GM18502 (cell line): ENCODE results near the gene CADM2.

Source experiments
- ATAC-seq: cut with Tn5 transposase; IDR thresholded peaks from one replicate; pipeline ENCODE4 v1.9.1; 2021; ENCODE audit warnings: mild to moderate bottlenecking; ENCODE audit not compliant: unreplicated experiment, poor library complexity

The CADM2 gene

DNA sequence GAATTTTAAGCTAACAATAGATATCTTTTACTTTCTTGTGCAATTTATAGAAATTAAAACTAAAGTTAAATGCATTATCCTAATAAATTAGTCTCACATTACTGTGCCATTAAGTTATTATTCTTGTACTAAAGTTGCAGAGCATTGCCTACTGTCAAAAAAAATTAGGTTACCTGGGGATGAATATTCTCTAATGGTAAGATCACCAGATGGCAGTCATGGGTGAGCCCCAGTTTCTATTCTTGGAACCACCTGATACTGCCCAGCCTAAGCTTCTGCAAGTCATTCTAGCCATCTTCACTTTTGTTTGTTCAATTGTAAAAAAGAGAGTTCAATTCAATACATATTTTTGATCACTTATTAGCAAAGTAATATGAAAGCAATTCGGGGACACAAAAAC, 213.2 kb downstream of the CADM2 start:
- ATAC-seq: no peak

DNA sequence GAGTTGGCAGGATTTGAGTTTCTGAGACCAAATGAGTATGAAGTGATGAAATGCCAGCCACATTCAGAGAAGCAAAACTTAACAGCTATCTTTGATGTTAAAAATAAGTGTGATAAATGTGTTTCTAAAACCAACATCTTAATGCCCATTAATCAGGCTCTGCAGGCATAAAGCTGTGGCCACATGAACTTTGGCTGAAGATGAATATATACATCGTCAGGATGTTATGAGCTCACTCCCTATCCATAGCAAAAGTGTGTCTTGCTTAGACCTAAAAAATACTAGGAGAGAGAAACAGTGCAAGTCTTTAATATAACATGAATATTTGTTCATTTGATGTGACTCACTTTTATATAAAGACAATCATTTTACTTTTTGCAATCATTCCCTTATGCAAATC, 218.0 kb downstream of the CADM2 start:
- no peak for ATAC-seq

DNA sequence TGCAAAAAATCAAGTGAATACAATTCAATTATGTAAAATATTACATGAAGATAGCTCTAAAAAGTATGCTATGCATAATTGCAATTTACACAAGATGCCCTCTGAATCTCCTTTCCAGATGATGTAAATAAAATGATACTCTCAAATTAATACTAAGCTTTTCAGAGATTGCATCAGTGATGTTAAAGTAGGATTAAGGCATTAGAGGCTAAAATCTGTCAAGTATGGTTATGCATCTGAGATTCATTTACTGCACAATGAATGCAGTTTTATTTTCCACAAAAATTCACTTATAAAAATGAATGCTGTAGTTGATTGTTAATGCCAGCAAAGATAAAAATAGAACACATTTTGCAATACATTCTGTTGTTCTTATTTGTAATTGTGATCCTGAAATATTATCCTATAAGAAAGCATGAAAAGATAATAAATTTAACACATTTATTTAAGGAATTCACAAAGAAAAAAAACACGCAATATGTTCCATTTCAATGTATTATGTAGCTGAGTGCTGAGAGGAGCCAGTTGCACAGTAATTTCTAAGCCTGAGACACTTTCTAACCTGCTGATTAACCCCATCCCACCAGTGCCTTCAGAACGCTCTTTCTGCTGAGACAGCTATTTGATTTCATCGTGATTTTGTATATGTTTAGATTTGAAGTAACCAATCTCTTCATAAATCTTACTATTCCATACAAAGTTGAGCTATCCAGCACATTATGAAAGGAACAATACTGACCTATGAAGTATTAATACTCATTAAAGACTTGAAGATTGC, 224.4 kb downstream of the CADM2 start:
- no peak for ATAC-seq

DNA sequence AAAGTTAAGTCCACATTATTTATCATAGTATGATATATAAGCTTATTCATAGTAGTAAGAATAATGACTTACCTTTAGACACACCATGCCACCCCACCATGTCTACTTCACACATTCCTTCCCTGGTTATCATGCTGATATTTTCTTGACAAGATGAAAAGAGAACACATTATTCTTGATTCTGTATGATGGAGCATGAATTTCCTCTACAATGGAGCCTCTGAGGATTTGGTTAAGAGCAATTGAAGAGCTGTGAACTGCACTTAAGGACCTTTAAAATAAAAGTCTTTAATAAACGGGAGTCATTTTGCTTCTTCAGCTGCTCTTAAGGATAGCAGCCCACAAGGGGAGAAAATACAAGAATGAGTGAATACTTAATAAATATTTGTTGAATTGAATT, 226.7 kb downstream of the CADM2 start:
- no peak for ATAC-seq

DNA sequence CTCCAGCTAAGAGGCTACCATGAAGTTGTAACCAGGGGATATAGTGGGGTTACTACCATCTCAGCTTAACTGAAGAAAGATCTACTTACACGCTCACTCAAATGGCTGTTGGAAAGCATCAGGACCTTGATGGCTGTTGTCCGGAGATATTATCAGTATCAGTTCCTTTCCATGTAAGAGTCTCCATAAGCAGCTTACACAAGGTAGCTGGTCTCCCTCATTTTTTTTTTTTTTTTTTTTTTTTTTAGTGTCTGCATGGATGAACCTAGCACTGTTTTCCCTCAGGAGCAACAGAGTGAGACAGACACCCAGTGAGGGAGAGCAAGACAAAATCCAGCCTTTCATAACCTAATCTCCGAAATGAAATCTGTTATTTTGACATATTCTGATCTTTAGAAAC, 230.9 kb downstream of the CADM2 start:
- no peak for ATAC-seq

DNA sequence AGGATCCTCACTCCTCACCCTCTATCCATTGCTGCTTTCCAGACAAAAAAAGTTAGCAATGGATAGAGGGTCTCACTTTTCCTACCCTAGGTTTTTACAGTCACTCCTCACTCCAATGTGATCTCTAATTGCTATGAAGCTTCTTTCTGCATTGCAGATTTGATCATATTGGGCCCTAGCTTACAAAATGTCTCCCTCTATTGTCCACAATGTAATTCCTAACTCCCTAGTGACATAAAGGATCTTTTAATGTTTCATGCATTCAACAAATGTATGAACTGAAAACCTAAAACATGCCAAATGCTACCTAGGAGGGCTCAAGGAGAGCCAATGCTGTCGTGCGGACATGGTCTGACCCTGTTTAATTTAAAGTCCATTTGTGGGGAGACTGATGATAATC, 234.8 kb downstream of the CADM2 start:
- ATAC-seq: no peak

DNA sequence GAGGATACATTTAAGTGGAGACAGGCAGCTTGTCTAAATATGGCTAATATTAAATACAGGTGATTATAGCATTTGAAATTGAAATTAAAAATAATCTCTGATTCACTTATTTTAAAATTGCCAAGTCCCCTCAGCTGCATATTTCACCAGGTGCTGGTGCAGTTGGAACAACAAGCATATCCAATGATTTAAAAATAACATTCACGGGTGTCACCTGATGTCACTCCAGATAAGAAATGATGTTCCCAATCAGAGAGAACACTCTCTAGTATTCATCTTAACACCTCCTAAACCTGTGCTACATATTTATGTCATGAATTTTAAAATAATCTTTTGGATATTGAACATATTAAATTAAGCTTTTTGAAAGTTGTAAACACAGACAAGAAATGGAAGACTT, 249.9 kb downstream of the CADM2 start:
- no peak for ATAC-seq

DNA sequence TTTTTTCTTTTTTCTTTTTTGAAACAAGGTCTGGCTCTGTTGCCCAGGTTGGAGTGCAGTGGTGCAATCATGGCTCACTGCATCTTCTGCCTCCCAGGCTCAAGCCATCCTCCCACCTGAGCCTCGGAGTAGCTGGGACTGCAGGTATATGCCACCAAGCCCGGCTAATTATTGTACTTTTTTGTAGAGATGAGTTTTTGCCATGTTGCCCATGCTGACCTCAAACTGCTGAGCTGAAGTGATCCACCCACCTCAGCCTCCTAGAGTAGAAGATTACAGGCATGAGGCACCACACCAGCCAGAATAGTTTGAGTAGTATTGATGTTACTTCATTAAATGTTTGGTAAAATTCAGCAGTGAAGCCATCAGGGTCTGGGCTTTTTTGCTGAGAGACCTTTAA, 251.8 kb downstream of the CADM2 start:
- ATAC-seq: no peak

DNA sequence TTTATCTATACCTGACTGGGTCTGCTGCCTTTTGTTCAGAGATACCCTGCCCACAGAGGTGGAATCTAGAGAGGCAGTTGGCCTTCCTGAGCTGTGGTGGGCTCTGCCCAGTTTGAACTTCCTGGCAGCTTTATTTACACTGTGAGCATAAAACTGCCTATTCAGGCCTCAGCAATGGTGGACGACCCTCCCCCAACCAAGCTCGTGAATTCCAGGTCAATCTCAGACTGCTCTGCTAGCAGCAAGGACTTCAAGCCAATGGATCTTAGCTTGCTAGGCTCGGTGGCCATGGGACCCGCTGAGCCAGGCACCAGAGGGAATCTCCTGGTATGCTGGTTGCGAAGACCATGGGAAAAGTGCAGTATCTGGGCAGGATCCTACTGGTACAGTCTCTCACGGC, 270.2 kb downstream of the CADM2 start:
- no peak for ATAC-seq

DNA sequence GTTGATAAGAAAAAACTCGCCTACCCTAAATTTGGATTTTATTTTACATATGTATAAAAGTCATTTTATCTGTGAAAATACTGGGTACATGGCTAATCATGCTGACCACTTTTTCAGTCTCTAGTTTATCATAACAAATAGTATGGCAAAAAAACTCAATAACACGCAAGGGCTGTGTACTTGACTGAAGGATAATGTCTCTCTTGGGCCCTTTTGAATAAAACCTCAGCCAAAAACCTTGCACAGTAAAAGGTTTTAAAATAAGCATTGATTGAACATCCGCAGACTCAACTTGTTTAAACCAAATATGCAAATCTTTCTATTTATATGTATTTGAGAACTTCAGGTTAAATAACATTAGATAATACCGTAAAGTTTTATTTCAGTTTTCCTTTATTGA, 285.3 kb downstream of the CADM2 start:
- no peak for ATAC-seq

DNA sequence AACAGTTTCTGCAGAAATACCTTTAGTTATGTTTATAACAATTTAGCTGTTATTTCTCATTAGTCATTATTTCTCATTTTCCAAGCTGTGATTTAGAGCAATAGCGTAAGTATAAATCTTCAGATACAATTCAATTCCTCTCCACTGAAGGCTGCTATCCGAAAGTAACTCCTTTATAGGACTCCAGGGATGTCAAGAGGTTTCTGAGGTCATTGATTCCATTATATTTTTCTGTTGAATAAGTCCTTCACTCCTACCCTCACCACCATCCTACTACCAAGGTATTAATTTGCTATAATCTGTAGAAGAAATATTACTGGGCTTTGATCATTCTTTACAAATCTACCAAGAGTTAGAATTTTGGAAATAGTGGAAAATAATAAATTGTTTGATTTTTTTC, 285.7 kb downstream of the CADM2 start:
- no peak for ATAC-seq

DNA sequence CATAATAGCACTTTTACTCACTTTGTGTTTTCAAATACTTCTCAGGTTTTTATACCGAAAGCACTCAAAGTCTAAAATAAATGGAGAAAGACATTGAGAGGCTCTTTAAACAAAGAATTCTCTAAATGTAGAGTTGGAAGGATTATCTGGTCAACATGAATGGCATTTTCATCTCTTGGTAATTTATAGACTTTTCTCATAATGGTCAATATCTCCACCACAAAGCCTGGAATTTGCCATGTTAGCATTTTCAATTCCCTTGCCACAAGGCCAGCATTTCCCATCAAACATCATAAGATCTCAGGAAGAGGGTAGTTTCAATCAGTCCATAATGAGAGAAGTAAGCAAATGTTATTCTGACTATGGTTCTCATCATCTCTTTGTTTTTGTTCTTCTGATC, 293.0 kb downstream of the CADM2 start:
- ATAC-seq: no peak

DNA sequence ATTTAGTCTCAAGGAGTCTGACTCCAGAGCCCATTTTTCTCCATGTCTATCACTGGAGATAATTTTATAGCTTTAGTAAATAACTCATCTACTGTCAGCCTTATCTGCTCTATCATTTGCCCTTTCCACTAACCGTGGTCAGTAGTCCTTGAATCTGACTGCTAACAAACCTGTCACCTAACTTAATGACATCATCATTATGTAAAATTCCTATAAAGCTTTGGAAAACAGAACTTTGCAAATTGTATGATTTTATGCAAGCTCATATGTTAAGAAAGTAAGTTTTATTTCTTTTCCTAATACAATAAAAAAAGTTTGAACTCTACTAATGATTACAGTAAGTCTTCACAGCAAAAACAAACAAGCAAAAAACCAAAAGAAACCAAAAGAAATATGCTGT, 293.9 kb downstream of the CADM2 start:
- no peak for ATAC-seq

DNA sequence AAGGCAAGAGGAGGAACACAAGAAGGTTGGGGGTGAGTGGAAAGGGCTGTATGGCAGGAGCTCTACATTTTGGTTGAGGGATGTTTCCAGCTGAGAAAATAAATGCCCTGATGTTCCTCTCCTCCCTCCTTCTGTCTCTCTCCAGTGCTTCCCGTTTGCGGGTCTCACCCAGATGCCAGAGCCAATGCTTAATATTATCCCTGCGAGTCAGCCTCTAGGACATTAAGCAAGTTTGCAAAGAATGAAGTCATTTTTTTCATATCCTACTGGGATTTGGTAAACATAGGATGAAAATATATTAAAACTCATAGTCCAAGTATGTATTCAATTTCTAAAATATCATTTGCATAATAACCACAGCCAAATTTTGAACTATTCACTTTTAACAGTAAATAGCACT, 295.9 kb downstream of the CADM2 start:
- ATAC-seq: no peak

DNA sequence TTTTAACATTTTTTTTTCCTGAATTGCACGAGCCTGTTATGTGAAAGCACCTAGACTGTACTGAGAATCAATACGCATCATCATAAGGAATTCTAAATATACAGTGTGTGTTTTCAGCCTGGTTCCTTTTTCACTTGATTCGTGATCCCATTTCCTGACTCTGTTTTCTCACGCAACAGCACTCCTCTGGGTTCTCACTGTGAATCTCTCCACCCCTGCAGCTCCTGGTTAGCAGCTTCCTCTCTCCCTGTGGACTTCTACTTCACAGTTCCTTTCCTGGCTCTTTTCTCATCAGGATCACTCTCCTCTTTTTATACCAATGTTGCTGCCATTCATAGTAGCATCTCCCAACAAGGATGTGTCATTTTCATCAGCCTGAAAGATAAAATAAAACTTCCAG, 297.2 kb downstream of the CADM2 start:
- ATAC-seq: no peak

DNA sequence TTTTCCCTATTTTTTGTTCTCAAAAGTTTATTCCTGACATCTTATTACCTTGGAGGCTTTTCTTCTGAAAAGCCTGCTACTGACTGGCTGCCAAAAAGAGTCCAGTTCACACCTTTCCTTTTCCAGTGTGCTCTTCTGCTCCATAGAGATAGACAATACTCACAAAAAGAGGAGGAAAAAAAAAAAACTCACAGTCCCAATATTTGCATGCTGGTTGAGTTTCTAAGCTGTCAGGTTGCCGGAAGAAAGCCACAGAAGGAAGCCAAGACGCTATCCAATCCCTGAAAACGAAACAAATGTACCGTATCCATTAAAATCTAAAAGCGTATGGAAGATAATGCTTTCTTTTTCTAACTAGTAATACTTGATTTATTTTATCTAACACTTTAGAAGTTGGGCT, 299.5 kb downstream of the CADM2 start:
- no peak for ATAC-seq

DNA sequence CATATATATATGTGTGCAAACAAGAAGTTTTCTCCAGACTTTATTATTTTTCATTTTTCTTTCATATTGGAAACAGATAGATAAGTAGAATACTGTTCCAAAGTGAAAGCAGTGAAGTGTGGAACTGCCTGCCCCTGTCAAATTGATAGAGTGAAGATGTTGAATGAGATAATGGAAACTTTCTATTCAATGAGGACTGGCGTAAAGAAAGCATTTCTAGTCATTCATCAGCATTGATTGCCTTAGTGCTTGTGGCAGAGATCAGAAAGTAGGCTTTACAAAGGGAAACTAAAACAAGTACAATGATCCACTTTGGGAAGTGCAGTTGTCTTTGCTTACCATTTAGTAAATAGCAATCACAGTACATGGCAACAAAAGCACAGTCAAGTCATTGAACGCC, 300.0 kb downstream of the CADM2 start:
- no peak for ATAC-seq

DNA sequence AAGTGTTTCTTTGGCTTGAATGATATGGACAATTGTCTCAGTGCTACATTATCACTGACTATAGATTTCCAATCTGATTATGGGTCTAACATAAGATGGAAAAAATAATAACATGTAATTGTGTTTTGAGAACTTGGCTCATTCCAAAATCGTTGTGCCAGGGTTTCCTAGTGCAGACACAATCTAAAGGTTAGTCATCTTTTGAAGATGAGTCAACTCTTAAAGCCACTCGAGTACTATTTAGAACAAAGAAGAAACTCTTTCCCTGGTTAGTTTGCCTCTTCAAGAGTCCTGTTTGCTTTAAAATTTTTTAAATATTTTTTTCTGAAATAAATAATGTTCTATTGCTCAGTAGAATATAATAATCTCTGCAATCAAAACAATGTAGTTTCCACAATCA, 301.0 kb downstream of the CADM2 start:
- no peak for ATAC-seq

DNA sequence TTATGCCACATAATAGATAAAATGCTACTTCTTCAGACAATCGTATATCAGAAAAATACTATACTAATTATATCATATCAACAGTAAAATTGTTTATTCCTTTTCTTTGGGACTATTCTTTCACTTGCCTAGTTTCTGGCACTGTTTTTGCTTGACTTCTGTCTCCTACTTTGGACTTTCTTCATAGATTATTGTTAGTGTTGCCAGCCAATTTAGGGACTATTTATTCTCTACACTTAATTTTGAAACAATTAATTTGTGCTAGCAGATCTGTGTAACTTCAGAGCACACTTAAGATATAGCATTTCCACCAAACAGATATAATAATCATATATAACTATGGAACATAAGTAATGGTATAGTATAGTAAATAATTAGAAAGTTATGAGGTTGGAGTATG, 305.6 kb downstream of the CADM2 start:
- no peak for ATAC-seq

DNA sequence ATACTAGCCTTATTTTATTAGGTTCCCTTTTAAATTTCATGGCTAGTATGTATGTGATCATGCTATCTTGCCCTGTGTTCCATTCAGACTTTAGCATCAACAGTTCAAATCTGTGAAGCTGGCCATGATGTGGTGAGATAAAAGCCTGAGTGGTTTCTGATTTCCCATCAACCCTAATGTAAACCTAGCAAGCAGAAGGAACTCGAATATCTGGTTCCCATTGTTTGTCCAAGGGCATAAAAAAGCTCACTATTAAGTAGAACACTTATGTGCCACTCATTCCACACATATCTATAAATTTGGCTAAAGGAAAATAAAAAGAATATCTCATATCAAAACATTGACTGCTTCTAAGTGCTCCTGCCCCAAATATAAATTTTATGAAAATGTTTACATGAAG, 311.7 kb downstream of the CADM2 start:
- ATAC-seq: no peak

DNA sequence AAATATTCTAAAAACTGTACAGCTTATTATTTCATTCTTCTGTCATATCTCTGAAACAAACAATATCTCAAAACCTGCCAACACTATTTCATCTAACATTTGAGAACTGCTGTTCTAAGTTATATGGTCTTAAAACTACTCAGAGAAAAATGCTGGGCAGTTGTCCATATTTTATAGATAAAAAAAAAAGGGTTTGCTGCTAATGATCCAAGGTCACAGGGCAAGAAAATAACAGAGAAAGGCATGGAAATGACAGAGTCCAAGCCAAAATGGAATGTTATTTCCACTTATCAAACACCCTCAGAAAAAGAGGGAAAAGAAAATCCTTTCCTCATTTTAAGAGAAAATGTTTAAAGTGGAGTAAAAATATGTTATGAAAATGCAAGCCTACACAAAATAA, 313.1 kb downstream of the CADM2 start:
- no peak for ATAC-seq

DNA sequence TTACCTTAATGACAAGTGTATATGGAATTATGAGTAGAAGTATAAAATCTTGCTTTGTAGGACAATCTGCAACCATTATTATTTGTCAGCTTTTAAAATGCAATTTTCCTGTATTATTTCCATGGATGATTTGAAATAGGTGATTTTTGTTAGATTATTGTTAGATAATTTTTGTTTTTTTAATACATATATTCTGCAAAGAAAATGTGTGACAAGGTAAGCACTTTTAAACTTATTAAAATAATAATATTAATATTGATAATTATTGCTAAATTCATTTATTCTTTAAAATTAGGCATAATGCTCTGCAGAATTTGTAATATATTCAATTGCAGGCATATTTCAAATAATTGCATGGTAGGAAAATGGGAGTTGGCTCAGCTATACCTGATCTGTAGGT, 329.5 kb downstream of the CADM2 start:
- ATAC-seq: no peak

DNA sequence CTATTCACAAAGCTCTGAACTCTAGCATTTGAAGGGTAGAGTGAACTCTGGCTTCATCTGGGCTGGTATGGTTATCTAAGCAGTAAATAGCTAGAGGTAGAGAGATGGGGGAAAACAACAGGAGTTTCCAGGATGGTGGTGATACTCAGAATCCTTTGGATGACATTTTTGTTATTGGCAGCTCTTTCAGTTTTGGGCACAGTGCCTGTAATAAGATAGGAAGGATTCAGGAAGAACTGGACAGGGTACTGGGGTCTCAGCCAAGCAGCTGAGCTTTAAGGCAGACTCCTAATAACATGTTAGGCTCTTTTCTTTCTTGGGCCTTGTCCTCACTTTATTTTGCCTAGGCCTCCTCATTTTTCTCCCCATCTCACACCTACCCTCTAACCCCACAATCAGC, 338.5 kb downstream of the CADM2 start:
- no peak for ATAC-seq
